HG03469 (cell line): Measurements from ENCODE around the gene PLPPR4.

Source experiments
- ATAC-seq: cut with Tn5 transposase; IDR thresholded peaks from one replicate; pipeline ENCODE4 v1.9.1; 2021; ENCODE audit warnings: mild to moderate bottlenecking, moderate library complexity, moderate number of reproducible peaks; ENCODE audit not compliant: unreplicated experiment

Gene PLPPR4

DNA sequence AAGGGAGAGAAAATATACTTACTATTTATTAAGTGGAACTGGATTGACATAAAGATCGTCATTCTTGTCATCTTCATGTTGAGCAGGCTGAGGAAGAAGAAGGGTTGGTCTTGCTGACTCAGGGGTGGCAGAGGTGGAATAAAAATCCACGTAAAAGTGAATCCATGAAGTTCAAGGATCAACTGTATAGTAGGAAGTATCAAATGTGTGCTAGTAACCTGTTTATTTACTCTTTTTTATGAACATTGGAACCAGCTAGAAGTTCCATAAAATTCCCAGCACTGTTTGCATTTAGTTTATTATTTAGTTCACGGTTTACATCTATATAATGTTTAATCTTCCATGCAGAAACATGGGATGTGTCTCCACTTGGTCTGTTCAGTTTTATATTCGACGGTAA, 70.7 kb downstream of the PLPPR4 start:
- ATAC-seq = no peak

DNA sequence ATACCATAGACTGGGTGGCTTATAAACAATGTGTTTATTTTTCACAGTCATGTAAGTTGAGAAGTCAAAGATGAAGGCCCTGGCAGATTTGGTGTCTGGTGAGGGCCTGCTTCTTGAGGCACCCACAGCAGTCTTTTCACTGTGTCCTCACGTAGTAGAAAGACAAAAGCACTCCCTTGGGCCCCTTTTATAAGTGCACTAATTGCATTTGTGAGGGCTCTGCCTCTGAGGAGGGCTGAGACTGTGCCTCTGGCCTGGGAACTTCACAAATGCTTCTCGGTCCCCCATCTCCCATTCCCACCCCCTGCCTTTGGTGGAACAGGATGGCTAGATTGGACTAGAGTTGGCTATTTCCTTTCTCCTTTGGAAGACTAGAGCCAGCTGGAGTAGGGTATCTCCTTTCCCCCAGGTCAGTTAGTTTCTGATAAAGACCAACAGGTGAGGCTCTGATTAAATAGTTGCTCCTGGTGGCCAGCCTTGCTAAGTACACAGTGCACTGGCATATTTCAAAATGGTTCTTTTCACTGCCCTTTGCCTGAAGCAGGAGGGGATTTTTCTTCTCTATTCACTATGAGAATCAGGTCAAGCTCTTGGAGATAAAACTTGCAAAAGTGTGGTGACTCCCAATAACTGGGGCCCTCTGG, 82.9 kb downstream of the PLPPR4 start:
- ATAC-seq = no peak

DNA sequence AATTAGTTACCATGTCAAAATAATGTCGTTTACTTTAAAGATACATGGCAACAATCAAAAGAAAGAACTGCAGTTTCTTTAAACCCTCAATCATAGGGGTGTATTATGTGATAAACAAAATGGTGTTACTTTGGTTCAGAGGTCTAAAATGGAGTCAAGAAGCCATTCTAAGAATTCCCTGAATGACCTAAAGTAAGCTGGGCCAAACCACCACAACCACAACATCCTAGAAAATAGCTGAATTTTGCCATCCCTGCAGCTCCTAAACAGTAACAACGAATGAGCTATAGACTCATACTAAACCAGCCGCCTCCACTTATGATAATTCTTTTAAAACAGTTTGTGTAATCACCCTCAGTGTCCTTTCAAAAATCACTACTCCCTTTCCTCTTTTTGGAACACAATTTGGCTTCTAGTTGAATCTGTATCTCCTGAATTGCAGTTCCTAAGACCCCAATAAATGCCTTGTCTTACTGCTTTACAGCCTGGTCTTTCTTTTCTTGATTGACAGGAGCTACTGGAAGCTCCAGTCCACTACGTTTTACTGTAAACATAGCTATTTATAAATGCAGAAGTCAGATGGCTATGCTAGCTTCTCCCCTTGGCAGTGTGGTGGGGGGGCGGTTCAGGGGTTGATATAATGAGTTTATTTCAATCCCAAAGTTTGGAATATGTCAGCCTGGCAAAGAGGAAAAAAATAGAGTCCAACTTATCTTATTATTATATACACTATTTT, 84.3 kb downstream of the PLPPR4 start:
- no peak for ATAC-seq

DNA sequence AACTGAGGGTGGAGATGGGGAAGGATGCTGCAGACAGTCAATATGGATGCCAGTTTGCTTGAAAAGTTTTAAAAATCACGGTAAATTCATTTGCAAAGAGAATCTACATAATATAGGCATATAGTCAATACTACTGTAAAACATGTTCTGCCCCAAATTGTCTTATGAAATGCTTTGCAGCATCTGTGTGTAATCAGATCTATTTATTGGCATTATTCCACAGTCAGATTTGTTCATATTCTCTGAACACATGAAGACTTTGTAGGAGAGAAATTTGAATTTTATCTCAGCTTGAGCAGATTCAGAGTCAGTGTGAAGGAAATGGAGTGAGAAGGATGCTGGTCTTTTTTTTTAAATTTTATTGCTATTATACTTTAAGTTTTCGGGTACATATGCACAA, 88.5 kb downstream of the PLPPR4 start:
- ATAC-seq = no peak

DNA sequence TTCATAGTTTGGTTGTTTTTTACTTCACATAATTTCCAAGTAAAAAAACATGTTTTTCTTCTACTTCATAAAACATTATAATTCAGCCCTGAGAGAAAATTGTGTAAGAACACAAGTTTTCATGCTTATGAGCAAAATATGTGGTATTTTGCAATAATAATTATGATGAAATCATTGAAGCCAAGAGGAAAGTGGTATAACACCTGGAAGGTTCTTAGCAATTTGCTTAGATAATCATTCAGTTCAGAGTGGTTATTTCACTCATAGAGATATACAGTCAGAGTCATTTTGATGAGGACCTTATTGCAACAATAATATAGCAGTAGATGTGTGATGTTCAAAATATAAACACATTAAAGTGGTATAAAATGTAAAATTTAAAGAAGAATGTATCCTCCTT, 94.5 kb downstream of the PLPPR4 start:
- ATAC-seq = no peak
